Measurements from ENCODE around the gene CES3. TPM values are rescaled to one million over a fixed set of nuclear protein-coding genes. Genes with fewer than 3 reads are reported as not detected.

CES3 gene
- 2.3 to 3.6 TPM (median 2.4 TPM) in 5 replicates for total RNA-seq (2022; extraction: Qiagen RNA extraction)

GRCh38 chr16:66961065-66961744 lies at the start of gene CES3:
Gene CES3 (plus strand): TSS chr16:66961266. CDS start chr16:66961308, 42 bp downstream.

GRCh38 chr16:66918803-66919568 lies 42.1 kb upstream of the CES3 start, which contains the start of gene CDH16:
Gene CDH16 (minus strand): TSS chr16:66918885. CDS start chr16:66918065, 820 bp downstream.

GRCh38 chr16:66925322-66925840 lies 35.7 kb upstream of the CES3 start, which contains the start of gene RRAD:
Gene RRAD (minus strand): TSS chr16:66925535. CDS start chr16:66925179, 356 bp downstream.

GRCh38 chr16:66934138-66934838 lies 26.8 kb upstream of the CES3 start, which contains the start of gene CIAO2B:
Gene CIAO2B (minus strand): TSS chr16:66934402. CDS start chr16:66934364, 38 bp downstream.

GRCh38 chr16:66935314-66936011 lies 25.6 kb upstream of the CES3 start, which contains the start of gene CES2:
Gene CES2 (plus strand): TSS chr16:66935516. CDS start chr16:66935636, 120 bp downstream.

GRCh38 chr16:66988197-66988788 lies 27.2 kb downstream of the CES3 start, which contains the start of gene CES4A:
Gene CES4A (plus strand): TSS chr16:66988589. CDS start chr16:66988773, 184 bp downstream.

Other genes starting within 250 kb of the CES3 start
- gene DYNC1LI2, start 209.7 kb upstream of the CES3 start, total RNA-seq (2022; extraction: Qiagen RNA extraction), result 41.2 to 52.7 TPM (median 48.3 TPM) in 5 replicates
- not detected in 5 replicates for gene TERB1, start 159.7 kb upstream of the CES3 start, total RNA-seq (2022; extraction: Qiagen RNA extraction)
- gene NAE1, start 130.3 kb upstream of the CES3 start, total RNA-seq (2022; extraction: Qiagen RNA extraction), result 63.5 to 74.9 TPM (median 66.4 TPM) in 5 replicates
- 0.08 TPM in 1 of 5 replicates, not detected in the others for gene CA7, start 116.9 kb upstream of the CES3 start, total RNA-seq (2022; extraction: Qiagen RNA extraction)
- 4.4 to 6.5 TPM (median 6.3 TPM) in 5 replicates for gene PDP2, start 80.8 kb upstream of the CES3 start, total RNA-seq (2022; extraction: Qiagen RNA extraction)
- gene CDH16, start 42.4 kb upstream of the CES3 start, total RNA-seq (2022; extraction: Qiagen RNA extraction), result 3.7 to 4.9 TPM (median 4.4 TPM) in 5 replicates
- gene RRAD, start 35.7 kb upstream of the CES3 start, total RNA-seq (2022; extraction: Qiagen RNA extraction), result 27.6 to 46.6 TPM (median 39.4 TPM) in 5 replicates
- 148 to 193 TPM (median 178 TPM) in 5 replicates for gene CIAO2B, start 26.9 kb upstream of the CES3 start, total RNA-seq (2022; extraction: Qiagen RNA extraction)
- gene CES2, start 25.8 kb upstream of the CES3 start, total RNA-seq (2022; extraction: Qiagen RNA extraction), result 29.3 to 37.6 TPM (median 32.1 TPM) in 5 replicates
- gene CES4A, start 27.3 kb downstream of the CES3 start, total RNA-seq (2022; extraction: Qiagen RNA extraction), result 1.9 to 3.3 TPM (median 2.9 TPM) in 5 replicates
- gene CBFB, start 67.9 kb downstream of the CES3 start, total RNA-seq (2022; extraction: Qiagen RNA extraction), result 43.4 to 64.6 TPM (median 52.4 TPM) in 5 replicates
- gene PHAF1, start 148.7 kb downstream of the CES3 start, total RNA-seq (2022; extraction: Qiagen RNA extraction), result 22.3 to 24.6 TPM (median 22.8 TPM) in 5 replicates
- 7.4 to 10.0 TPM (median 9.2 TPM) in 5 replicates for gene B3GNT9, start 189.7 kb downstream of the CES3 start, total RNA-seq (2022; extraction: Qiagen RNA extraction)
- gene TRADD, start 198.6 kb downstream of the CES3 start, total RNA-seq (2022; extraction: Qiagen RNA extraction), result 15.2 to 21.9 TPM (median 21.3 TPM) in 5 replicates
- gene FBXL8, start 198.7 kb downstream of the CES3 start, total RNA-seq (2022; extraction: Qiagen RNA extraction), result 5.8 to 11.5 TPM (median 8.5 TPM) in 5 replicates
- gene HSF4, start 203.5 kb downstream of the CES3 start, total RNA-seq (2022; extraction: Qiagen RNA extraction), result 12.2 to 21.9 TPM (median 16.8 TPM) in 5 replicates
- gene NOL3, start 209.3 kb downstream of the CES3 start, total RNA-seq (2022; extraction: Qiagen RNA extraction), result 73.1 to 97.4 TPM (median 92.2 TPM) in 5 replicates
- 4.2 to 8.5 TPM (median 6.5 TPM) in 5 replicates for gene MATCAP1, start 222.7 kb downstream of the CES3 start, total RNA-seq (2022; extraction: Qiagen RNA extraction)
- 0.06 to 0.32 TPM (median 0.23 TPM) in 4 of 5 replicates, not detected in the other for gene EXOC3L1, start 228.9 kb downstream of the CES3 start, total RNA-seq (2022; extraction: Qiagen RNA extraction)
- 81.7 to 103 TPM (median 94.2 TPM) in 5 replicates for gene E2F4, start 230.9 kb downstream of the CES3 start, total RNA-seq (2022; extraction: Qiagen RNA extraction)
- gene ELMO3, start 237.9 kb downstream of the CES3 start, total RNA-seq (2022; extraction: Qiagen RNA extraction), result 0.70 to 1.8 TPM (median 1.1 TPM) in 5 replicates